VCaP (cell line): ENCODE measurements around the gene PTGER1.

Experiments
- H3K27ac ChIP-seq: fragments of 450-650 bp; 2 replicates; pipeline ENCODE4 v1.5.1; 2017
- TF ChIP-seq, protein P1 (sequence below): fragments of 450-650 bp; conservative IDR thresholded peaks from 2 replicates; pipeline ENCODE4 v1.5.1; 2017; ENCODE audit warnings: mild to moderate bottlenecking, moderate library complexity

PTGER1 gene

DNA sequence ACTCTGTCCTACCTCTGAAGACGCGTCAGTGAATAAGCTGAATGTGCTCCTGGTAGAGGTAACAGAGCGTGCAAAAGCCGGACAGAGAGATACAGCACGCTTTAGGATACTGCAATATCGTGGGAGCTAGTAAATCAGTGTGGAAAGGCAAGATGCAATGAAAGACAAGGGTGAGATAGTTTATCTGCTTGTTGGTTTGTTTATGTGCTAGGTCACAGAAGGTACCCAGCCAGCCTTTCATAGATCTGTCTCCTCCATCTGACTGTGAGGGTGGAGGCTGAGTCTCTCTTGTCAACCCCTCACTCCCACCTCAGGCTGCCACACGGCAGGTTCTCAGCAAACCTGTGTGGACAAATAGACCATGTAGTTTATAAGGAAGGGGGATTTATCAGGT, 21.7 kb upstream of the PTGER1 start:
- peak overlapping the region; percentile 85 for H3K27ac ChIP-seq
- TF ChIP-seq, protein P1, sequence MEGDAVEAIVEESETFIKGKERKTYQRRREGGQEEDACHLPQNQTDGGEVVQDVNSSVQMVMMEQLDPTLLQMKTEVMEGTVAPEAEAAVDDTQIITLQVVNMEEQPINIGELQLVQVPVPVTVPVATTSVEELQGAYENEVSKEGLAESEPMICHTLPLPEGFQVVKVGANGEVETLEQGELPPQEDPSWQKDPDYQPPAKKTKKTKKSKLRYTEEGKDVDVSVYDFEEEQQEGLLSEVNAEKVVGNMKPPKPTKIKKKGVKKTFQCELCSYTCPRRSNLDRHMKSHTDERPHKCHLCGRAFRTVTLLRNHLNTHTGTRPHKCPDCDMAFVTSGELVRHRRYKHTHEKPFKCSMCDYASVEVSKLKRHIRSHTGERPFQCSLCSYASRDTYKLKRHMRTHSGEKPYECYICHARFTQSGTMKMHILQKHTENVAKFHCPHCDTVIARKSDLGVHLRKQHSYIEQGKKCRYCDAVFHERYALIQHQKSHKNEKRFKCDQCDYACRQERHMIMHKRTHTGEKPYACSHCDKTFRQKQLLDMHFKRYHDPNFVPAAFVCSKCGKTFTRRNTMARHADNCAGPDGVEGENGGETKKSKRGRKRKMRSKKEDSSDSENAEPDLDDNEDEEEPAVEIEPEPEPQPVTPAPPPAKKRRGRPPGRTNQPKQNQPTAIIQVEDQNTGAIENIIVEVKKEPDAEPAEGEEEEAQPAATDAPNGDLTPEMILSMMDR, result no peak

DNA sequence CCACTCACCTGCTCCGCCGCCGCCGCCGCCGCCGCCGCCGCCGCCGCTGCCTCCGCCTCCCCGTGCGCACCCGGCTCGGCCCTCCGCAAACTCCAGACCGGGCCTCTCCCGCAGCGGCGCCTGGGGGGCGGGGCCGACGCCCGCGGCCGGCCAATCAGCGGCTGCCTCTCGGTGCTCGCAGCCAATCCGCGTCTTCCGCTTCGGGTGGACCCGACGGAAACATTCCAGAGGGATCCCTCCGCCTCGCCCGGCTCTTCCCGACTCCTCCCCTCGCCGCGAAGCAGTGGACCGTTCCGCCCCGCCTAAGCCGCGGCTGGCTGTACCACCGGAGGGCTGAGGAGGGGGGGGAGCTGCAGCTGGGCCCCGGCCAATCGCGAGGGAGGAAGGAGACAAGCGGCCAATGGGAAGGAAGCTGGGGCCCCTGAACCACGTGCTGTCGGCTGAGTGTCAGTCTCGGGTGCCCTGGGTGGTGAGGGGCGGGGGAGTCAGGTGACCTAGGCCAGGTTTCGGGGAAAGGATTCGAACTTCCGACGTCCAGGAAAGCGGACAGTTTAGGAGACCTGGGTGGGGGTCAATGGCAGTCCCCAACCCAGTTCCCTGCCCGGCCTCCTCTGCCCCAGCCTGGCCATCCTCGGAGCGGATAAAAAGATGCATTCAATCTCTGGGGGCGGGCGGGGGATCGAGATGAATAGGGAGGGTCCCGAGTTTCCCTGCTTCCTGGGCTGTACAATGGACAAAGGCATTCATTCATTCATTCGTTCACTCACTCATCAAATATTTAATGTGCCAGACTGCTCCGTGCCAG, 21.1 kb upstream of the PTGER1 start, which contains the start of gene GIPC1:
Gene GIPC1 (minus strand): TSS at position 99 of the 805 bp plus-strand sequence. CDS start 13,151 bp downstream, outside the sequence.
- TF ChIP-seq, protein P1, result no peak
- H3K27ac ChIP-seq, result peak within 1 kb of the TSS; percentile 85

DNA sequence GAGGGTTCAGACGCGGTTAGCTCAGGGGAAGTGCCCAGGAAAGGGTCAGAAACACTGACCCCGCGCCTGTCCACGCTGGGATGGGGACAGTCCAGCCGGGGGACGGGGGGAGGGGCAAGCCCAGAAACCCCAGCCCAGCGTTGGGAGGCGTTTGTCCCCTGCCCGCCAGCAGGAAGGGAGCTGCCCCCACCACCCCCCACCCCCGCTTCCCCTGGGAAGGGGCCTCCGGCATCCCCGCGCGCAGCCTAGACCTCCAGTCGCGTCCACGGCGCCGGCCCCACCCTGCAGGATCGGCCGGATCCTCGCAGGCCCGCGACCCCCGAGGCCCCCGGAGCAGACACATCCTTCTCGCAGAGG, 20.5 kb upstream of the PTGER1 start:
- H3K27ac ChIP-seq, result peak overlapping the region; percentile 85
- TF ChIP-seq, protein P1, result no peak

DNA sequence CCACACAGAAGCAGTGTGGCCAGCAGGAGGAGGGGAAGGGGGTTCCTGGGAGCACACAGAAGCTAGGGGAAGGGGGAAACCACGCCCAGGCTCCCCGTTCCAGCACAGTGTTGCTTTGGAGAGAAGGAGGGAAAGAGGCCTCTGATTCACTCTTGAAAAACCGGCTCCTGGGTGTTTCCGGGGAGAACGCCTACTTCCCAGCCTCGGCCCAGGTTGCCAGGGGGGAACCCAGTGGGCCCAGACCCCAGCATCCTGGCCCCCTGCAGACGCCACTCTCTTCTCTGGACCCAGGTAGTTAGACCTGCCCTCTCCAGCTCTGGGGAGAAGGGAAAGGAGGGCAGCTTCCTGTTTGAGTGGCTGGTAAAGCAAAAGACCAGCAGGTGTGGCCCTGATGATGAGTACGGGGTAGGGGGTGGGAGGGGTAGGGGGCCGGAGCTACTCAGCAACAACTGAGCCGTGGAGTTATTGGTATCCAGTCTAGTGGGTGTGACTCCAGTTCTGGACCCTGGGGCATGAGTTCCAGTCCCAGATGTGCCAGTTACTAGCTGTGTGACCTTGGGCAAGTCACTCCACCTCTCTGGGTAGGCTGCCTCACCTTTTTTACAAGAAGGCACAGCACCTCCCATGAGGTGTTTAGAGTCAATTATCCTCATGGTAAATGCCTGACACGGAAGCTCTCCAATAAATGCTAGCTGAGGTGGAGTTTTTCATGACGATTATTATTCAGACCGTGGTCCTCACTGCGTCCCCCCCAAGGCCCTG, 19.9 kb upstream of the PTGER1 start:
- H3K27ac ChIP-seq, result peak overlapping the region; percentile 85
- TF ChIP-seq, protein P1, result no peak

DNA sequence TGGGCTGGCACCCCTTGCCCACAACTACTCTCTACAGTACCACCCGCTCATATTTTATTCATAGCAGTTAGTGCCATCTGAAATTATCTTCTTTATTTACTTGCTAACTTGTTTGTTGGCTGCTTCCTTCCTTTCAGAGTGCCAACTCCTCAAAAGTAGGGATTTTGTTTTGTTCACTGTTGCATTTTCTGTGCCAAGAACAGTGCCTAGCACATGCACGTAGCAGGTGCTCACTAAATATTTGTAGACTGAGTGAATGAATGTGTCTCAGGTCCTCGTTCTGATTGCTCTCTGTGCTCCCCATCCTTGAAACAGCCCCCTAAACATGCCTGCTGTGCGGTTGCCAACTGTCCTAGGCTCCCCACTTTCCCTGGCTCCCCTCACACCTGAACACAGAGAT, 19.3 kb upstream of the PTGER1 start:
- TF ChIP-seq, protein P1, result no peak
- H3K27ac ChIP-seq, result peak overlapping the region; percentile 85; the same call in 1 of the 2 replicates

DNA sequence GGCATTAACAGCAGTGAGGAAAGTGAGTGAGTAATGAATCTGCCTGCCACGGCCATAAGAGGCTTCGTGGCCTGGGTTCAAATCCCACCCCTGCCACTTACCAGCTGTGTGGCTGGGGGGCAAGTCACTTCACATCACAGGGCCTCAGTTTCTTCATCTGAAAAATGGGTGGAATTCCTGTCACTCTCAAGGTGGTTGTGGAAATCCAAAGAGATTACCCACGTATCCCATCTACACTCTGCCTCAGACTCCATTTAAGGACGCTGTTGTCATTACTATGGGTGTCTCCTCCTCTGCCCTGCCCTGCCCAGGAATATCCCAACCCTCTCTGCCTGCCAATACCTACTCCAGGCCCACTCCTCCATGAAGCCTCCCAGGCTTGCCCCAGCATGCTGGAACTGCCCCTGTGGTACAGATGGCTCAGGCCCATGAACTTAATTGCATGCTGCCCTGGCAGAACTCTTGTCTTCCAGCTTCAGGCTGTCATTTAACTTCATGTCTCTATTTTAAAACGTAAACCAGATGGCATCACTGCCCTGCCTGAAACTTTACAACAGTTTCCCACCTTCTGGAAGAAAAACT, 17.7 kb upstream of the PTGER1 start:
- H3K27ac ChIP-seq, result no peak overlapping the region
- TF ChIP-seq, protein P1, result no peak
